OCI-LY1 (cell line): ENCODE measurements around the gene TMEM272.
A peak's percentile ranks its signal among the peaks of the same experiment; 100 is the strongest.

Experiments
- H2AFZ ChIP-seq: fragments of 200-600 bp; sonication (generic), shearing (Covaris generic); 2 replicates; pipeline ENCODE4 v1.6.0; 2014; ENCODE audit warnings: antibody characterized with exemption, mild to moderate bottlenecking, low read length
- H3F3A ChIP-seq: fragments of 200-600 bp; sonication (generic), shearing (Covaris generic); 2 replicates; pipeline ENCODE4 v1.6.0; 2014; ENCODE audit warnings: mild to moderate bottlenecking, antibody characterized with exemption, low read length, moderate library complexity; ENCODE audit not compliant: insufficient read depth
- H3K27ac ChIP-seq: fragments of 200-600 bp; sonication (generic); 2 replicates; pipeline ENCODE4 v1.5.1; 2014; ENCODE audit warnings: low read length, mixed run types, mild to moderate bottlenecking, low read depth; ENCODE audit not compliant: poor library complexity, severe bottlenecking
- H3K27me3 ChIP-seq: fragments of 200-600 bp; sonication (generic); 2 replicates; pipeline ENCODE4 v1.6.0; 2014; ENCODE audit warnings: antibody characterized with exemption, mild to moderate bottlenecking, low read length, moderate library complexity; ENCODE audit not compliant: insufficient read depth
- H3K36me3 ChIP-seq: fragments of 200-600 bp; sonication (generic); 2 replicates; pipeline ENCODE4 v1.6.1; 2014; ENCODE audit warnings: mild to moderate bottlenecking, antibody characterized with exemption, low read length, moderate library complexity, mixed read lengths; ENCODE audit not compliant: insufficient read depth
- H3K4me1 ChIP-seq: fragments of 200-600 bp; sonication (generic); 2 replicates; pipeline ENCODE4 v1.5.1; 2014; ENCODE audit warnings: mild to moderate bottlenecking, low read length, moderate library complexity; ENCODE audit not compliant: insufficient read depth, severe bottlenecking
- H3K4me2 ChIP-seq: fragments of 200-600 bp; sonication (generic), shearing (Covaris generic); 2 replicates; pipeline ENCODE4 v1.6.1; 2014; ENCODE audit warnings: low read length
- H3K4me3 ChIP-seq: fragments of 200-600 bp; sonication (generic); 2 replicates; pipeline ENCODE4 v1.5.1; 2014; ENCODE audit warnings: low read length, low read depth, mild to moderate bottlenecking, mixed read lengths; ENCODE audit not compliant: poor library complexity, severe bottlenecking
- H3K79me2 ChIP-seq: fragments of 200-600 bp; shearing (Covaris generic); 2 replicates; pipeline ENCODE4 v1.6.1; 2016; ENCODE audit warnings: mixed run types, low read length, mixed read lengths; ENCODE audit not compliant: insufficient read depth
- H3K9ac ChIP-seq: fragments of 200-600 bp; sonication (generic), shearing (Covaris generic); 2 replicates; pipeline ENCODE4 v1.6.1; 2014; ENCODE audit warnings: mild to moderate bottlenecking, low read length, mixed read lengths
- H3K9me2 ChIP-seq: fragments of 200-600 bp; sonication (generic), shearing (Covaris generic); 2 replicates; pipeline ENCODE4 v1.6.1; 2014; ENCODE audit warnings: low read depth, mild to moderate bottlenecking, low read length, mixed read lengths
- H3K9me3 ChIP-seq: fragments of 200-600 bp; shearing (Covaris generic); 2 replicates; pipeline ENCODE4 v1.6.1; 2014; ENCODE audit warnings: low read length, mixed read lengths
- H4K20me1 ChIP-seq: fragments of 200-600 bp; sonication (generic), shearing (Covaris generic); 2 replicates; pipeline ENCODE4 v1.6.0; 2016; ENCODE audit warnings: mild to moderate bottlenecking, low read length; ENCODE audit not compliant: insufficient read depth
- EZH2 ChIP-seq: fragments of 200-600 bp; sonication (generic), shearing (Covaris generic); IDR thresholded peaks from 2 replicates; pipeline ENCODE4 v1.8.0; 2017; ENCODE audit warnings: borderline replicate concordance, mixed run types, mild to moderate bottlenecking, antibody characterized with exemption, low read length, moderate library complexity, mixed read lengths
- TF ChIP-seq, protein P1 (sequence below): fragments of 200-600 bp; sonication (generic), shearing (Covaris generic); IDR thresholded peaks from 2 replicates; pipeline ENCODE4 v1.5.1; 2017; ENCODE audit warnings: mild to moderate bottlenecking, antibody characterized with exemption, low read length, moderate library complexity, mixed read lengths

The TMEM272 gene

DNA sequence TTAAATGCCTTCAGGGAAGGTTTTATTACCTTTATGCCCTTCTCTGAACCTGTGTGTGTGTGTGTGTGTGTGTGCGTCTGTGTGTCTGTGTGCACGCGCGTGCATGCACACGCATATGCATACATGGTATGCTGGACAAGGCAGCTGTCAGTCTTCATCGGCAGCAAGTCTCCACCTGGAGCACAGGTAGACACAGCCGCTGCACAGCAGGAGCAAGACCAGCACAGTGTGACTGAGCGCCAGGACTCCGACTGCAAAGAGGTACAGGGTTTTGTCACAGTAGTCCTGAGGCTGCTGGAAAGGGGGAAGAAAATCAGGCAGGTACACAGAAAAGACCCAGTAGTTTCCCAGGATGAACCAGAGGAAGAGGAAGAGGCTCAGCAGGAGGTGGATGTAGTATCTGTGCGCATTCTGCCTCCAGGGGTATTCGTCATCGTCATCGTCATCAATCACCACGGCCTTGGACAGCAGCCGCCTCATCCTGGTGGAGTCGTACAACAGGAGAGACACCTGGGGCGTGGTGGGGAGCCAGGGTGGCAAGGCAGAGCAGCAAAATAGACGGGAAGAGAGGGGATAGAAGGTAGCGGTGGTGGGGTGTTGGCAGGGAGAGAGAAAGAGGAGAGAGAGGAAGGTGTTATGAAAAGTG lies 28.2 kb downstream of the TMEM272 start:
- H2AFZ ChIP-seq: no peak overlapping the region
- H3K4me2 ChIP-seq: no peak overlapping the region
- peaks cover 75% of the 10 kb centered on the region for H3K4me1 ChIP-seq
- H3K9me2 ChIP-seq: no peaks in the 10 kb centered on the region
- no peaks in the 10 kb centered on the region for H3K27me3 ChIP-seq
- no peaks in the 10 kb centered on the region for H3F3A ChIP-seq
- TF ChIP-seq, protein P1, sequence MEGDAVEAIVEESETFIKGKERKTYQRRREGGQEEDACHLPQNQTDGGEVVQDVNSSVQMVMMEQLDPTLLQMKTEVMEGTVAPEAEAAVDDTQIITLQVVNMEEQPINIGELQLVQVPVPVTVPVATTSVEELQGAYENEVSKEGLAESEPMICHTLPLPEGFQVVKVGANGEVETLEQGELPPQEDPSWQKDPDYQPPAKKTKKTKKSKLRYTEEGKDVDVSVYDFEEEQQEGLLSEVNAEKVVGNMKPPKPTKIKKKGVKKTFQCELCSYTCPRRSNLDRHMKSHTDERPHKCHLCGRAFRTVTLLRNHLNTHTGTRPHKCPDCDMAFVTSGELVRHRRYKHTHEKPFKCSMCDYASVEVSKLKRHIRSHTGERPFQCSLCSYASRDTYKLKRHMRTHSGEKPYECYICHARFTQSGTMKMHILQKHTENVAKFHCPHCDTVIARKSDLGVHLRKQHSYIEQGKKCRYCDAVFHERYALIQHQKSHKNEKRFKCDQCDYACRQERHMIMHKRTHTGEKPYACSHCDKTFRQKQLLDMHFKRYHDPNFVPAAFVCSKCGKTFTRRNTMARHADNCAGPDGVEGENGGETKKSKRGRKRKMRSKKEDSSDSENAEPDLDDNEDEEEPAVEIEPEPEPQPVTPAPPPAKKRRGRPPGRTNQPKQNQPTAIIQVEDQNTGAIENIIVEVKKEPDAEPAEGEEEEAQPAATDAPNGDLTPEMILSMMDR: no peak
- no peak for TF ChIP-seq EZH2
- no peak overlapping the region for H3K9ac ChIP-seq
- H3K79me2 ChIP-seq: no peaks in the 10 kb centered on the region
- H3K9me3 ChIP-seq: no peaks in the 10 kb centered on the region
- no peaks in the 10 kb centered on the region for H3K36me3 ChIP-seq
- H4K20me1 ChIP-seq: no peaks in the 10 kb centered on the region
- no peak overlapping the region for H3K4me3 ChIP-seq
- no peak overlapping the region for H3K27ac ChIP-seq

DNA sequence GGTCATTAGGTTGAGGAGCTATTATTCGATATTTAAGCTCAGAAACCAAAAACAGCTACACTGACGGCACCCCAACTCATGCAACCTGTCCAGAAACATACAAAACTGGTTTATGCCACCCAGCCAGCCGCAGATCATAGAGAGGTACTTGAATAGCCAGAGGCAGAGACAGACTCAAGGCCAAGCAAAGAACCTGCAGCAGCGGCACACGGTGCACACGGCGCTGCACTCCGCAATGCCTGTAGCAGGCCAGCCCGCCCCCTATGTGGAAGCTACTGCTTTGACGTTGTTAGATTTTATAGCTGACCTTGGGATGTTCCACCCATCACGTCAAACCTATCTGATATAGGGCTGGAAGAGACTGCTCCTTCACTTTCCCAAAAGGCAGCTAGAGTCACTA lies 29.1 kb downstream of the TMEM272 start:
- H3K27me3 ChIP-seq: no peaks in the 10 kb centered on the region
- H3K9ac ChIP-seq: peak overlapping the region; percentile 38; the same call in 1 of the 2 replicates
- TF ChIP-seq EZH2: no peak
- TF ChIP-seq, protein P1: peak; percentile 8; the same call in 1 of the 2 replicates
- H3K9me3 ChIP-seq: no peaks in the 10 kb centered on the region
- H3K79me2 ChIP-seq: no peaks in the 10 kb centered on the region
- peak overlapping the region; percentile 62 for H3K4me2 ChIP-seq
- no peaks in the 10 kb centered on the region for H3F3A ChIP-seq
- H4K20me1 ChIP-seq: no peaks in the 10 kb centered on the region
- H2AFZ ChIP-seq: no peak overlapping the region
- H3K27ac ChIP-seq: peak overlapping the region; percentile 65
- H3K36me3 ChIP-seq: no peaks in the 10 kb centered on the region
- peaks cover 75% of the 10 kb centered on the region for H3K4me1 ChIP-seq
- H3K4me3 ChIP-seq: peak overlapping the region; percentile 32
- H3K9me2 ChIP-seq: no peaks in the 10 kb centered on the region

DNA sequence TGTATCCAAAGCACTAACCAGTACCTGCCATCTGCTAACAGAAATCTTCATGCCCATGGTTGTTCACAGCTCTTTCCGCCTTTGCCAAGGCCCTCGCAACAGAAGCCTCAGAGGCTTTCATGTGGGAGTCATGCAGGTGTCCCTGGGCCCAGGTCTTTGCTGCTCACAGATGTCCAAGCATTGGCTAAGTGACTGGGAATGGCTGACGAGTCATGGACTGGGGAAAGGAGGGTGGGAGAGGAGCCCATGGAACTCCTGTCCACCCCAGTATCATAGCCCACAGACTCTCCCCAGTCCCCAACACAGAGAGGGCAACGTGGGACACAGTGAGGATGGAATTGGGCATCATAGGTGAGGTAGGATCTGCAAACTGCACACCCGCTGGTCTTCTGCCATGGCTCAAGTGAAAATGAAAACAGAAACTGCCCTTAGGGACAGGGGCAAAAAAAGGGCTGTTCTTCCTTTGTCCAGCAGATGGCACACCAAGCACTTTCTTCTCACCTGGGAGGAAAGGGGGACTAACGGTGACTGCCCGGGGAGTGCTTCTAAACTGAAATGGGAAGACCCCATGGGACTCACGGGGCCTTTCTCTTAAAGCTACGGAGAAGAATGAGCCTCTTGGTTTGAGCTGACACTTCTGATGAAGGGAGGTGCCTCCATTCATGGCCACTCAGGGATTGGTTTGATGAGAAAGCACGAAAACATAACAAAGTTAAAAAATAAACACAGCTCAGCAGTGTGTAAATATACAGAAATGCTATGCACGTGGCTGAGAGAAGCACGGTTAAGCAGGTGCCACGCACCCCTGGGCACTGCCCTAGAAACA lies 29.9 kb downstream of the TMEM272 start:
- Histone ChIP-seq H3K9me2 (no peaks in the 10 kb centered on the region), H4K20me1 (no peaks in the 10 kb centered on the region), H3F3A (no peaks in the 10 kb centered on the region), H3K27ac (peak overlapping the region; percentile 65), H3K27me3 (no peaks in the 10 kb centered on the region), H2AFZ (peak overlapping the region; percentile 49; the same call in 1 of the 2 replicates), H3K9ac (peak overlapping the region; percentile 43; the same call in 1 of the 2 replicates), H3K4me3 (peak overlapping the region; percentile 32), H3K36me3 (no peaks in the 10 kb centered on the region), H3K4me2 (peak overlapping the region; percentile 62), H3K9me3 (no peaks in the 10 kb centered on the region), H3K4me1 (peaks cover 69% of the 10 kb centered on the region), H3K79me2 (no peaks in the 10 kb centered on the region)
- TF ChIP-seq EZH2: no peak
- TF ChIP-seq, protein P1: peak; percentile 91
